Glutamatergic neuron (in vitro differentiated cells): Measurements from ENCODE around the gene KRTAP10-1. TPM values are rescaled to one million over a fixed set of nuclear protein-coding genes. Genes with fewer than 3 reads are reported as not detected.

Experiments used
- DNase-seq: peaks from one replicate; pipeline ENCODE4 v3.0.0; 2022
- H3K27ac Mint-ChIP-seq: one replicate; pipeline ENCODE4 v1.8.0; 2020; ENCODE audit warnings: mild to moderate bottlenecking, mixed read lengths, inconsistent platforms; ENCODE audit not compliant: unreplicated experiment
- H3K27me3 Mint-ChIP-seq: one replicate; pipeline ENCODE4 v1.8.0; 2020; ENCODE audit warnings: mild to moderate bottlenecking, moderate library complexity, mixed read lengths, inconsistent platforms; ENCODE audit not compliant: unreplicated experiment
- H3K36me3 Mint-ChIP-seq: one replicate; pipeline ENCODE4 v1.8.0; 2020; ENCODE audit warnings: mild to moderate bottlenecking, mixed read lengths, inconsistent platforms; ENCODE audit not compliant: unreplicated experiment
- H3K4me1 Mint-ChIP-seq: one replicate; pipeline ENCODE4 v1.8.0; 2020; ENCODE audit warnings: mild to moderate bottlenecking, low read depth, mixed read lengths, inconsistent platforms; ENCODE audit not compliant: unreplicated experiment
- H3K4me3 Mint-ChIP-seq: one replicate; pipeline ENCODE4 v1.8.0; 2020; ENCODE audit warnings: mild to moderate bottlenecking, mixed read lengths, inconsistent platforms; ENCODE audit not compliant: unreplicated experiment
- H3K9me3 Mint-ChIP-seq: one replicate; pipeline ENCODE4 v1.8.0; 2020; ENCODE audit warnings: mild to moderate bottlenecking, moderate library complexity, mixed read lengths, inconsistent platforms; ENCODE audit not compliant: unreplicated experiment
- total RNA-seq: library from RNA; stranded (reverse); fragmentation: NEBNext Ultra II Directional; extraction: Animal tissue kit (Norgen Biotek cat#: 25700); gene quantifications from one replicate; pipeline ENCODE4 v1.2.1, GENCODE V29; 2021; ENCODE audit not compliant: unreplicated experiment
- TF ChIP-seq, protein P1 (sequence below): fragments of 200-600 bp; sonication (generic); IDR thresholded peaks from one replicate; pipeline ENCODE4 v1.5.0; 2021; ENCODE audit not compliant: partially characterized antibody, unreplicated experiment

Gene KRTAP10-1
- total RNA-seq, 1 donor from 2014 or later = not detected

DNA sequence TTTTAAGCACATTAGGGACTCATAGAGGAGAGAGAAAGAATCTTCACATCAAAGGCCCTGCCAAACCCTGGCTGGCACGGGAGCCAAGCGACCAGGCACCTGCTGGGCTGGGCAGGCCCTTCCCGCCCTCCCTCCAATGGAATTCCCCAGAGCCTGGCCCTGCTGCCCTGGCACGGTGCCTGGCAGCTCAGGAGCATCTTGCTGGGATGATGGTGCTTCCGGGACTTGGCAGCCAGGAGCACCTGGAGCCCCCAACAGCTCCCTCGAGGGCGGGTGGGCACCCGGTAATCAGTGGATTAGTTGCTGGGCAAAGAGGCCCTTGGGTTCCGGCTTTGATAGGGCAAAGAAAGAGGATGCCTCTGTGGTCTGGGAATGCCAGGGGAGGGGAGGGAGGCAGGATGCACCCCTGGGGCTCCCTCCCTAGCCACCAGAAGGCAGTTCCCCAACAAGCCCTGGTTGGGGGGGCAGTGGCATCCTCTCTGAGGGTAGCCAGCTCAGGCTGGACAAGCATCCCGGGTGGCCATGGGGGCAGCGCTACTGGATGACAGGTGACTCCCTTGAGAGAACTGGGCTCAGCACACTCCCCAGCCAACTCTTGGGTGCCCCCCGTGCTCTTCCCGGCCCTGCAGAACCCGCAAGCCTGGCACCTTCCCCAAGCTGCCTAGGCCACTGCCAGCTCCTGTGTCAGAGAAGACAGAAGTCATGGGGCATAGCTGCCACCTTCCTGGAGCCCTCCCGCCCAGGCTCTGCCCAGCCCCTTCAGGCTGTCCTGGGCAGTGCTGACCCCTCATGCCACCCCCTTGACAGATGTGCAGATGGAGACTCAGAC lies 26.4 kb downstream of the KRTAP10-1 start:
- peaks cover 9% of the 10 kb centered on the region for H3K9me3 Mint-ChIP-seq
- peaks cover 2% of the 10 kb centered on the region for H3K27me3 Mint-ChIP-seq
- H3K36me3 Mint-ChIP-seq = peaks cover 4% of the 10 kb centered on the region
- peak; percentile 10 for DNase-seq
- H3K4me1 Mint-ChIP-seq = no peaks in the 10 kb centered on the region
- H3K4me3 Mint-ChIP-seq = no peak overlapping the region
- H3K27ac Mint-ChIP-seq = no peak overlapping the region
- TF ChIP-seq, protein P1, sequence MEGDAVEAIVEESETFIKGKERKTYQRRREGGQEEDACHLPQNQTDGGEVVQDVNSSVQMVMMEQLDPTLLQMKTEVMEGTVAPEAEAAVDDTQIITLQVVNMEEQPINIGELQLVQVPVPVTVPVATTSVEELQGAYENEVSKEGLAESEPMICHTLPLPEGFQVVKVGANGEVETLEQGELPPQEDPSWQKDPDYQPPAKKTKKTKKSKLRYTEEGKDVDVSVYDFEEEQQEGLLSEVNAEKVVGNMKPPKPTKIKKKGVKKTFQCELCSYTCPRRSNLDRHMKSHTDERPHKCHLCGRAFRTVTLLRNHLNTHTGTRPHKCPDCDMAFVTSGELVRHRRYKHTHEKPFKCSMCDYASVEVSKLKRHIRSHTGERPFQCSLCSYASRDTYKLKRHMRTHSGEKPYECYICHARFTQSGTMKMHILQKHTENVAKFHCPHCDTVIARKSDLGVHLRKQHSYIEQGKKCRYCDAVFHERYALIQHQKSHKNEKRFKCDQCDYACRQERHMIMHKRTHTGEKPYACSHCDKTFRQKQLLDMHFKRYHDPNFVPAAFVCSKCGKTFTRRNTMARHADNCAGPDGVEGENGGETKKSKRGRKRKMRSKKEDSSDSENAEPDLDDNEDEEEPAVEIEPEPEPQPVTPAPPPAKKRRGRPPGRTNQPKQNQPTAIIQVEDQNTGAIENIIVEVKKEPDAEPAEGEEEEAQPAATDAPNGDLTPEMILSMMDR = no peak

DNA sequence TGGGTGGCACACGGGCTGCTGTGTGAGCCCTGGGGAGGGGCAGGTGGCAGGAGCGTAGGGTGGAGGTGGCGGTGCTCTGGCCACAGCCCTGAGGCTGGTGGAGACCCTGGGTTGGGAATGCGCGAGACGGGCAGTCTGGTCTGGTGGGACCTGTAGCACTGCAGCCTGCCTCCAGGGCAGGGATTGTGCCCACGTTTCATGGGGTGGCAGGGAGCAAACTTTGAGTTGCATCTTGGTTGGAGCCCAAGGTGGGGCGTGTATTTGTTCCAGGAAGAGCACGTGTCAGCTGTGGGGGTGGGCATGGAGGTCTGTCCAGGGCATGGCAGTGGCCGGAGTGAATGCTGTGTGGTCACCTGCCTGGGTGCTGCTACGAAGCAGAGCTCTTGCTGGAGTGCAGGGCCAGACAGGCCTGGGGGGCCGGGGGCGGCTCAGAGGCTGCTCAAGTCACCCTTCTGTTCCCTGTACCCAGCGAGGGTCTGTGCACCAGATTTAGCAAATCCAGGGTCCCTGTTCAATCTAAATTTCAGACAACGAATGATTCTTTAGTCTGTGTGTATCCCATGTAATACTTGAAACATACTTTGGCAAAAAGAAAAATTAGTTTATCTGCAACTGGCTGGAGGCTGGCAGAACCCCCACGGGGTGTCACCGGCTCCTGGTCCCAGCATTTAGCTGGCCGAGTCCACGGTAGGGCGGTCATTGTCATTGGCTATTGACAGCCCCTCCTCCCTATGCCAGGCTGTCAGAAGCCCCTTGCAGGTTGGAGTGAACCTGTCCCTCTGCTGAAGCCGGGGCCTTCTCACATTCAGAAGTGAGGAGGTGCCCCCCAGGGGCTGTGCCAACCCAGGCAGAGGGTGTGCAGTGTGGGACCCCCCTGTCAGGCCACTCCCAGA lies 27.3 kb downstream of the KRTAP10-1 start:
- DNase-seq = peak; percentile 10
- Mint-ChIP-seq H3K27ac (no peak overlapping the region), H3K27me3 (peaks cover 4% of the 10 kb centered on the region), H3K4me3 (no peak overlapping the region), H3K4me1 (no peaks in the 10 kb centered on the region), H3K36me3 (peaks cover 4% of the 10 kb centered on the region), H3K9me3 (peaks cover 8% of the 10 kb centered on the region)
- TF ChIP-seq, protein P1 = no peak

GRCh38 chr21:44511938-44512275 lies 28.1 kb downstream of the KRTAP10-1 start:
- no peak overlapping the region for H3K27ac Mint-ChIP-seq
- TF ChIP-seq, protein P1 = no peak
- peaks cover 4% of the 10 kb centered on the region for H3K27me3 Mint-ChIP-seq
- DNase-seq = no peak
- no peaks in the 10 kb centered on the region for H3K4me1 Mint-ChIP-seq
- H3K36me3 Mint-ChIP-seq = peaks cover 2% of the 10 kb centered on the region
- no peak overlapping the region for H3K4me3 Mint-ChIP-seq
- peaks cover 5% of the 10 kb centered on the region for H3K9me3 Mint-ChIP-seq

GRCh38 chr21:44511219-44511937 lies 28.6 kb downstream of the KRTAP10-1 start:
- Mint-ChIP-seq H3K36me3 (no peaks in the 10 kb centered on the region), H3K27ac (no peak overlapping the region), H3K4me1 (no peaks in the 10 kb centered on the region), H3K9me3 (peaks cover 5% of the 10 kb centered on the region), H3K27me3 (peaks cover 4% of the 10 kb centered on the region), H3K4me3 (no peak overlapping the region)
- TF ChIP-seq, protein P1 = no peak
- no peak for DNase-seq
